ENCODE results near the gene CYP4X1.
"Not testable (repeated sequence)": the region's sequence is repeated elsewhere in the genome, so short reads cannot be mapped to it uniquely, and the experiment has no call there.

Gene CYP4X1

DNA sequence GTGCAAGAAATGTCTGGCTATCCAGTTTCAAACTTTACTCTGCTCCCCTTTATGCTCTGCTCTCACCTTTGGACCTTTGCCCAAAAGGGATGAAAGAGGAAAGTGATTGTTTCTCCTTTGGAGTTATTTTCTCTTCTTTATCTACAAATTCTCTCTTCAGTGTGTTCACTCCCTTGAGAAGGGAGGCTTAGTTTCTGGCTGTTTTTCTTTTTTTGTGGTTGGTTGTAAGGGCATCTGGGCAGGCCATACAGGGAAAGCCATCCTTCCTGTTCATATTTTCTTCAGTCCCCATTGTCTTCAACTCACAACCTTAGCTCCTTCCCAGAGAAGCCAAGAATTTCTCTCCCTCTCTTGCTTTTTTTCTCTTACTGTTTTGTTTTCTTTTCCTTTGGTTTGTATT lies 46.0 kb downstream of the CYP4X1 start:
- DNase-seq = not testable (repeated sequence)

DNA sequence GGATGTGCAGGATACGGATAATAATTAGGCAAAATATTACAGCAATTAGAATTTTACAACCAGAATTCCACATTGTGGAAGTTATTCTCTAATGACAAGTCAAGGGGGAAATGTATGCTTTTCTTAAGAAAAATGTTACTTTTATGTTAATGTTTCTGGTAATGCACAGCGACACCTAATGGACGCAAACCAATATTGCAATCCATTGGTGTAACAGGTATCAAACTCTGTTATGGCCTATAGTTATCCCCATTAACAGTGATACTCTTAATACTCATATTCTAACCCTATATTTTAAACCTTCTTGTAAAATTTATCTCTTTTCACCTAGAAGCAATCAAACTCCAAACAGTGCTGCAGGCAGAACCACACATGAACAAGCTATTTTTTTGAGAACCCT lies 65.9 kb downstream of the CYP4X1 start:
- DNase-seq = peak; percentile 35

DNA sequence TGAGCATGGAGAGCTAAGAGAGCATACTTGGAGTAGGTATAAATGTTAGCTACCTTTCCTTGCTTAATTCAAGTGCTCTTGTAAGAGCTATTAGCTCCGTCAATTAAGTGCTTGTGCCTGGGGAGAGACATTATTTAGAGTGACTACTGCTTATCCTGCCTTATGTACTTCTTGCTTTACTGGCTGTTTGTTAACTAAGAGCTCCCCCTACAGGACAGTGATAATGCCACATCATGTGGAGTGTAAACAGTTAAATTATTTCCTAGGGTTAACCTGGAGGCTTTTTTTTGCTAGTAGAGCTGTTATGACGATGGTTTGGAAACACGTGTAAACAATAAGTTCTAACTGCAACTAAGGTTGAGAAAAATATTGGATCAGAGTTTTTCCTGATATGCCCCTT lies 68.0 kb downstream of the CYP4X1 start:
- DNase-seq = not testable (repeated sequence)
